Urinary bladder (tissue), 4 donors: ENCODE results near the gene OR8B8. TPM values are rescaled to one million over a fixed set of nuclear protein-coding genes. Genes with fewer than 3 reads are reported as not detected.
"Not testable (repeated sequence)": the region's sequence is repeated elsewhere in the genome, so short reads cannot be mapped to it uniquely, and the experiment has no call there.

ENCODE experiments used
- DNase-seq: peaks from one replicate; pipeline ENCODE4 v3.0.0-alpha.2; 2015; ENCODE audit errors: extremely low spot score
- H3K27ac ChIP-seq: one replicate; pipeline ENCODE4 v1.5.1; 2013; ENCODE audit warnings: low read depth, mild to moderate bottlenecking, moderate library complexity
- H3K36me3 ChIP-seq: one replicate; pipeline ENCODE4 v1.6.1; 2013; ENCODE audit warnings: mild to moderate bottlenecking, moderate library complexity; ENCODE audit not compliant: insufficient read depth
- H3K4me1 ChIP-seq: one replicate; pipeline ENCODE4 v1.6.1; 2013; ENCODE audit warnings: mild to moderate bottlenecking, moderate library complexity; ENCODE audit not compliant: insufficient read depth
- H3K4me3 ChIP-seq: one replicate; pipeline ENCODE4 v1.5.1; 2013; ENCODE audit warnings: low read depth, low read length
- WGBS: extraction: QIAGEN DNeasy Blood & Tissue Kit; methylation state at CpG from one replicate; pipeline ENCODE4 v1.1.7; 2013; 5-methylcytosine and 5-hydroxymethylcytosine counted together
- polyA plus RNA-seq: library from polyadenylated mRNA; stranded (reverse); fragments of 200-250 nt; gene quantifications from one replicate; pipeline ENCODE4 v1.2.3, GENCODE V29; 2013
- total RNA-seq: library from RNA; depleted of rRNA; stranded (reverse); fragments of >200 nt; gene quantifications from one replicate; pipeline ENCODE4 v1.2.3, GENCODE V29; 2014
- donor health status: healthy with polysubstance abuse.
- donor health status: healthy.

OR8B8 gene
- total and polyA plus RNA-seq, 2 donors, result not detected

DNA sequence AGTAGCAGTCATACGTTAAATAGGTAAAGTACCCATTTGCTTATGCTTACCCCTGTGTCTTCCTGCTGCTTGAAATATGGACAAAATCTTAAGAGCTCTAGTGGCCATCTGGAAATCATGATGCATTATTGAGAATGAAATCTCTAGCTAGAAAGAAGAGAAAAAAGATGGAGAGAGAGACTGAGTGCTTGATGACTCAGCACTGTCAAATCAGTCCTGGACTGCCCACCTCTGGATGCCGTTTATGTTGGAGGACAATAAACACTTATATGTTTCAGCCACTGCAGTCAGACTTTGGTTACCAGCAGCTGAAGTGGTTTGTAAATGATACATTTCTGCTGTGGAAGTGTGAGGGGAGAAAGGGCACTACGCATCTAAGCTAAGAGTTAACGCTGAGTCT is 24.5 kb downstream of the OR8B8 start:
- 78% methylated on average over 4 of the region's 4 CpGs for WGBS

DNA sequence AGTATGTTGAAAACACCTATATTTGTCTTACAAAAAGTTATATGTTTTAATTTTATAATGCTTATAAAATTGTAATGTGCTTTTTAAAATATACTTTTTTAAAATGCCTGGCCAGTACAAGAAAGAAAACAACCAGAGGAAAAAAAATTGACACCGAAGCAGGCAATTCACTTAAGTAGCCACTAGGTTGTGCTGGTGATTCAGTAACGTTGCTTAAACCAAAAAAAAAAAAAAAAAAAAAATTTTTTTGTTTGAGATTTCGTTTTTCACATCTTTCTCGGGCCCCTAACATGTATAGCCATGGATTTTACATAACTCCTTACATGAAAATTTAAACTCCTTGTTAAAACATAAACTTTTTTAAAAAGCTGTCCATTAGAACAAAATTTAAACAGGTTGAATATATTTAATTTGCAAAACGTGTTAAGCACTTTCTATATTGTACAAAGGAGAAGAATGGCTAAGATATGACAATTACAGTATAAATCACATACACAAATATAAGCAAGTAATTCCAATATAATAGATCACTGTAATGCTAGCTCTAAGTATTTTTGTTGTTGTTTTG is 30.1 kb downstream of the OR8B8 start:
- DNase-seq, result no peak

More for the DNA sequence above, 24.5 kb downstream of the OR8B8 start:
- Histone ChIP-seq H3K4me3 (no peak overlapping the region), H3K36me3 (no peaks in the 10 kb centered on the region), H3K27ac (no peak overlapping the region), H3K4me1 (no peaks in the 10 kb centered on the region)
- no peak for DNase-seq

DNA sequence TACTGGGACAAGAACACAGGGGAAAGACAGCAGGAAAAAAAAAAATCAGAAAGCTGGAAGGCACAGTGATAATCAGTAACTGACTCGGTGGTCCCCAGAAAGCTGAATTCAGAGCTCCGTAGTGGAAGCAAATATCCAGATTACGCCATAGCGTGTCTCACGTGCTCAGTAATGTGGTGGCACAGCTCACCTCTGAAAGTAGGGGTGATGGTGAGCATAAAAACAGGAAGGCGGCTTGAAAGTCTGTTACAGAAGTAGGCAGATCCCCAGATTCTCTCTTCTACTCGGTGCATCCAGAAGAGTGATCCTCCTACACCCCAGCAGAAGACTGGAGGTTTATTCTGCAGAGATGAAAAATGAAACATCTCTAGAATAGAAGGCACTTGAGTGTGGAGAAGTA is 35.6 kb downstream of the OR8B8 start:
- no peak overlapping the region for H3K4me3 ChIP-seq
- no peaks in the 10 kb centered on the region for H3K36me3 ChIP-seq
- no peak overlapping the region for H3K27ac ChIP-seq
- DNase-seq, result no peak
- H3K4me1 ChIP-seq, result no peaks in the 10 kb centered on the region
- 83% methylated on average over 7 of the region's 7 CpGs for WGBS

More for the DNA sequence above, 30.1 kb downstream of the OR8B8 start:
- 16% methylated on average over 5 of the region's 5 CpGs for WGBS
- no peak overlapping the region for H3K27ac ChIP-seq
- no peaks in the 10 kb centered on the region for H3K36me3 ChIP-seq
- H3K4me1 ChIP-seq, result no peaks in the 10 kb centered on the region
- H3K4me3 ChIP-seq, result no peak overlapping the region

DNA sequence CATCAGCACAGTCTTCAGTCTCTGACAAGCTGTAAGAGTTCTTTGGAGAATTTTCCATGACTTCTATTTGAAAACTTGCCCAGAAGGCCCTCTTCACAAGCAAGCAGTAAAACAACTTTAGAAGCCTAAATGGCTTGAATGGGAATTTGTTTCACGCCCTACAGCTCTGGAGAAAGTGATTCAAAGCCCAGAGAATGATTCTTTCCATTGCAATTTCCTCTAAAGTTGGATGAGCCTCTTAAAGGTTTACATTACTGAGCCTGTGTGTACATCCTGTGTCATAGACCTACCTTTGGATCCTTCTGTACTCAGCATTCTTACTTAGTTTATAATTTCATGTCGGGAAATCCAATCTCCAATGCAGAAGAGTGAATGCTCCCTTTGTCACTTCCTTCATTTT is 39.9 kb downstream of the OR8B8 start:
- DNase-seq, result no peak
- H3K4me3 ChIP-seq, result no peak overlapping the region
- 52% methylated on average over 2 of the region's 2 CpGs for WGBS
- no peaks in the 10 kb centered on the region for H3K4me1 ChIP-seq
- H3K36me3 ChIP-seq, result no peaks in the 10 kb centered on the region
- H3K27ac ChIP-seq, result no peak overlapping the region

DNA sequence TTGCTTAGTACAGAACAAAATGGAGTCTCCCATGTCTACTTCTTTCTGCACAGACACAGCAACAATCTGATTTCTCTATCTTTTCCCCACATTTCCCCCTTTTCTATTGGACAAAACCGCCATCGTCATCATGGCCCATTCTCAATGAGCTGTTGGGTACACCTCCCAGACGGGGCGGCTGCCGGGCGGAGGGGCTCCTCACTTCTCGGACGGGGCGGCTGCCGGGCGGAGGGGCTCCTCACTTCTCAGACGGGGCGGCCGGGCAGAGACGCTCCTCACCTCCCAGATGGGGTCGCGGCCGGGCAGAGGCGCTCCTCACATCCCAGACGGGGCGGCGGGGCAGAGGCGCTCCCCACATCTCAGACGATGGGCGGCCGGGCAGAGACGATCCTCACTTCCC is 42.3 kb downstream of the OR8B8 start:
- not testable (repeated sequence) for H3K36me3 ChIP-seq, DNase-seq, H3K4me3 ChIP-seq, H3K4me1 ChIP-seq, H3K27ac ChIP-seq
- 92% methylated on average over 26 of the region's 27 CpGs for WGBS

DNA sequence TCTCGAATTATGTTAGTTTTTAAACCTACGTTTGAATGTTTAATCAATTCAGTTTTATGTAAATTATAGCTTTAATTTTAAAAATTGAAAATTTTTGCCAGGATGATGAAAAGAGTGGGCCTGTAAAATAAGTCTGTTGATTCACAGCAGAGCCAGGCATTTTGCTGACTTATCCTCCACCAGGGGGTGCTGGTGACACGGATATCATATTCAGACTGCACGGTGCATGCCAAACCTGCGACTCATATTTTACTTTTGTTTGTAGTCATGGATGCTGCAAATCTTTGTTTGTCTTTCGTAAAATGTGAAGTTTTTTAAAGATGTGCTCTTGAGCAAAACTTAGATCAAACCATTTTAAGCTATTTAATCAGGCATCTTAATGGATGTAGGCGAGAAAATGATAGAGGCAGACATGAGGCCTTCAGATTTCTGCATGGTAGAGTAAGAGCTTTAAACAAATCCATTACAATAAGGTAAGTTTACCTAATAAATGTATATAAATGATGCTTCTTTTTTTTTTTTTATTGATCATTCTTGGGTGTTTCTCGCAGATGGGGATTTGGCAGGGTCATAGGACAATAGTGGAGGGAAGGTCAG is 43.1 kb downstream of the OR8B8 start:
- Histone ChIP-seq H3K36me3 (no peaks in the 10 kb centered on the region), H3K4me1 (no peaks in the 10 kb centered on the region), H3K27ac (no peak overlapping the region), H3K4me3 (no peak overlapping the region)
- 48% methylated on average over 8 of the region's 8 CpGs for WGBS
- DNase-seq, result no peak

DNA sequence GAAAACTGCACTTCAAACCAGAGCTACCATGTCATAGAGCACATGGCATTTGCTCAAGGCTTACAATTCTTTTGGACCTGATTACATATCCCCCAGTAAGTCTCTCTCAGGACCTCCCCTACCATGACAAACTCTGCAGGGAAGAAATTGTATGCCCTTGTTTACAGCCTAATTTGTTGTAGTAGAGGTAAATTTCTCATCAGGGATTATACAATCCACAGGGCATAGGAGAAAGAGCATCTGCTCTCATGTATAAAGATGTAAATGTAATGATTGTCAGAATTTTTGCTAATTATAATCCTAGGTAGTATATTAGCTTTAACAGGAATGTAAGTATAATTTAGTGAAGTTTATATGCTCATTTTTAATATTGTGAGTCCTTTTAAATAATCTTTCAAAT is 46.6 kb downstream of the OR8B8 start, which contains the start of gene OR8B3:
Gene OR8B3 (minus strand): TSS at position 101 of the 400 bp plus-strand sequence. CDS start 1,673 bp downstream, outside the sequence.
- Histone ChIP-seq H3K36me3 (no peaks in the 10 kb centered on the region), H3K27ac (no peak within 1 kb of the TSS), H3K4me3 (no peak within 1 kb of the TSS), H3K4me1 (no peaks in the 10 kb centered on the region)
- no peak for DNase-seq

DNA sequence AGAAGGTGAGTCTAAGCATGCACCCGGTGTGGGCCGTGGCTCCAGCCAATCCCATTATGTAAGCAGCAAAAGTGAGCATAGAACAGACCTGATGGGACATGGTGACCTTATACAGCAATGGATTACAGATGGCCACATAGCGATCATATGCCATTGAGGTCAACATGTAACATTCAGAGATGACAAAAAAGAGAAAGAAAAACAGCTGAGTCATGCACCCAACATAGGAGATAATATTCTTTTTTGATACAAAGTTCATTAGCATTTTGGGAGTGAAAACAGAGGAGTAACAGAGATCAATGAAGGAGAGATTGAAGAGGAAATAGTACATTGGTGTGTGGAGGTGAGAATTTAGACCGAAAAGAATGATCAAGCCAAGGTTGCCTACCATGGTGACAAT is 48.6 kb downstream of the OR8B8 start:
- not testable (repeated sequence) for H3K4me3 ChIP-seq, DNase-seq, H3K27ac ChIP-seq, H3K4me1 ChIP-seq, H3K36me3 ChIP-seq
- 80% methylated on average over 2 of the region's 4 CpGs for WGBS

DNA sequence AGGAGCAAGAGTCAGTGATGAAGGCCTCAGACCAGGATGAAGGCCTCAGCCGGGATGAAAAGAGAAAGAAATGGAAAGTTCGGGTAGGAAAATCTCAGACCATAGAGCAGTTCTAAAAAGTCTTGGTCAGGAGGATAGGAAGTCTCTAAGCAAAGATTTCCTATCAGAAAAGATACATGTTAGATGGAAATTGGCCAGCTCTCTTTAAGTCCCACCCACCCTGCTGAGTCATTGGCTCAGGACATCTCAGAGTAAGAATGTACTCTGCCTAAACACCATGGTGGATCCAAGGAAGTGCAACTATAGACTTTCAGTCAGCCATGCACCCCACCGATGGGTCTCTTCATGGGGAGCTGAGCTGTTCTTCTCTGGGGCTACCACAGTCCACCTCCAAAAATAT is 51.1 kb downstream of the OR8B8 start:
- WGBS, result 82% methylated on average over 3 of the region's 3 CpGs
- no peak for DNase-seq
- no peak overlapping the region for H3K27ac ChIP-seq

More for the DNA sequence above, 51.1 kb downstream of the OR8B8 start:
- H3K4me1 ChIP-seq, result no peaks in the 10 kb centered on the region
- no peak overlapping the region for H3K4me3 ChIP-seq
- H3K36me3 ChIP-seq, result no peaks in the 10 kb centered on the region

Other genes with a start within 250 kb of the OR8B8 start
- not detected for gene OR8G1, start 204.6 kb downstream of the OR8B8 start, total RNA-seq
- gene OR8G1, start 204.6 kb downstream of the OR8B8 start, polyA plus RNA-seq, result not detected
- not detected for gene OR8G5, start 189.3 kb downstream of the OR8B8 start, total RNA-seq
- gene OR8G5, start 189.3 kb downstream of the OR8B8 start, polyA plus RNA-seq, result not detected
- not detected for gene OR8D1, start 131.7 kb downstream of the OR8B8 start, total RNA-seq
- gene OR8D1, start 131.7 kb downstream of the OR8B8 start, polyA plus RNA-seq, result not detected
- gene OR8D2, start 125.5 kb downstream of the OR8B8 start, total RNA-seq, result not detected
- not detected for gene OR8D2, start 125.5 kb downstream of the OR8B8 start, polyA plus RNA-seq
- gene OR8B2, start 61.2 kb downstream of the OR8B8 start, total RNA-seq, result not detected
- gene OR8B2, start 61.2 kb downstream of the OR8B8 start, polyA plus RNA-seq, result not detected
- not detected for gene OR8B3, start 46.7 kb downstream of the OR8B8 start, total RNA-seq
- gene OR8B3, start 46.7 kb downstream of the OR8B8 start, polyA plus RNA-seq, result not detected
- gene OR8B4, start 20.8 kb downstream of the OR8B8 start, total RNA-seq, result not detected
- gene OR8B4, start 20.8 kb downstream of the OR8B8 start, polyA plus RNA-seq, result not detected
- gene OR8B12, start 98.0 kb upstream of the OR8B8 start, total RNA-seq, result not detected
- gene OR8B12, start 98.0 kb upstream of the OR8B8 start, polyA plus RNA-seq, result not detected
- not detected for gene OR8A1, start 124.3 kb upstream of the OR8B8 start, total RNA-seq
- gene OR8A1, start 124.3 kb upstream of the OR8B8 start, polyA plus RNA-seq, result not detected
- gene PANX3, start 165.7 kb upstream of the OR8B8 start, total RNA-seq, result not detected
- gene PANX3, start 165.7 kb upstream of the OR8B8 start, polyA plus RNA-seq, result not detected
- 25.0 TPM for gene TBRG1, start 177.2 kb upstream of the OR8B8 start, total RNA-seq
- gene TBRG1, start 177.2 kb upstream of the OR8B8 start, polyA plus RNA-seq, result 32.8 TPM
- 7.8 TPM for gene SIAE, start 228.0 kb upstream of the OR8B8 start, total RNA-seq
- gene SIAE, start 228.0 kb upstream of the OR8B8 start, polyA plus RNA-seq, result 11.6 TPM
- 5.7 TPM for gene SPA17, start 228.2 kb upstream of the OR8B8 start, total RNA-seq
- 4.4 TPM for gene SPA17, start 228.2 kb upstream of the OR8B8 start, polyA plus RNA-seq